PC-3 (cell line): ENCODE measurements around the gene SCD5.

Source experiments
- EZH2 ChIP-seq: fragments of 300-600 bp; sonication (generic); IDR thresholded peaks from one replicate; pipeline ENCODE4 v1.6.1; 2017; ENCODE audit warnings: antibody characterized with exemption, mild to moderate bottlenecking, low read length; ENCODE audit not compliant: unreplicated experiment
- EZH2phosphoT487 ChIP-seq: fragments of 300-600 bp; sonication (generic); IDR thresholded peaks from 2 replicates; pipeline ENCODE4 v1.6.1; 2018; ENCODE audit warnings: mild to moderate bottlenecking, antibody characterized with exemption, low read length, borderline replicate concordance
- TF ChIP-seq, protein P1 (sequence below): fragments of 300-600 bp; sonication (generic); conservative IDR thresholded peaks from 2 replicates; pipeline ENCODE4 v1.5.1; 2017; ENCODE audit warnings: antibody characterized with exemption, low read depth, mild to moderate bottlenecking, low read length

DNA sequence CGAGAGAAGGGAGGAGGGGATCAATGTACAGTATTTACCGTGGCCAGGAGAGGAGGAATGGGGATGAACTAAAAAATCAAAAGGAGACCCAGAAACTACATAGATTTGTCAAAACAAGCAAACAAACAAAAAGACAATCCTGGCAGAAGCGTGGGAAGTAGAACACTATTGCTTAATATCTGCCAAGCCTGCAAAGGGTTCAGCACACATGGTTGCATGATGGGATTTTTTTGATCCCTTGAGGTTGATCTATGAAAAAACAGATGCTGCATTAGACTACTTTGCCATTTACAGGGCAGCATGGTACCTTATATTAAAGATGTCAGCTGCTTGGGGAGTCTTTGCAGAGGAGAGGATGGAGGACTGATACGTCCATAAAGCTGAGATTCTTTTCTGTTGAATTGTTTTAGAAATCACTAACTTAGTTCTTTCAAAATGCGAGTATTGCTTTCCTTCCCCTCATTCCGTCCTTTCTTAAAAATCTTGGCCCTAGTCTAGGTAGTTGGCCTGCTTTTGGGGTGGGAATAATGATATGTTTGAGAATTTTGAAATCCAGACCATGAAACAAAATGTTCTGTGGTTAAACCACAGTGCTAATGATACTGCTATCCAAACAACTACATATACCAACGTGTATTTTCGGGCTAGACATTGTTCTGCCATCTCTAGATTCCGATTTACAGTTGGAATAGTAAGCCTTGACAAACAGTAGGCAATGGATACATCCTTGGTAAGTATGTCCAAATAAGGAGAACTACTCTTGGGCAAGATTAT is 197.2 kb downstream of the SCD5 start:
- TF ChIP-seq, protein P1, sequence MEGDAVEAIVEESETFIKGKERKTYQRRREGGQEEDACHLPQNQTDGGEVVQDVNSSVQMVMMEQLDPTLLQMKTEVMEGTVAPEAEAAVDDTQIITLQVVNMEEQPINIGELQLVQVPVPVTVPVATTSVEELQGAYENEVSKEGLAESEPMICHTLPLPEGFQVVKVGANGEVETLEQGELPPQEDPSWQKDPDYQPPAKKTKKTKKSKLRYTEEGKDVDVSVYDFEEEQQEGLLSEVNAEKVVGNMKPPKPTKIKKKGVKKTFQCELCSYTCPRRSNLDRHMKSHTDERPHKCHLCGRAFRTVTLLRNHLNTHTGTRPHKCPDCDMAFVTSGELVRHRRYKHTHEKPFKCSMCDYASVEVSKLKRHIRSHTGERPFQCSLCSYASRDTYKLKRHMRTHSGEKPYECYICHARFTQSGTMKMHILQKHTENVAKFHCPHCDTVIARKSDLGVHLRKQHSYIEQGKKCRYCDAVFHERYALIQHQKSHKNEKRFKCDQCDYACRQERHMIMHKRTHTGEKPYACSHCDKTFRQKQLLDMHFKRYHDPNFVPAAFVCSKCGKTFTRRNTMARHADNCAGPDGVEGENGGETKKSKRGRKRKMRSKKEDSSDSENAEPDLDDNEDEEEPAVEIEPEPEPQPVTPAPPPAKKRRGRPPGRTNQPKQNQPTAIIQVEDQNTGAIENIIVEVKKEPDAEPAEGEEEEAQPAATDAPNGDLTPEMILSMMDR: no peak
- TF ChIP-seq EZH2 (no peak), EZH2phosphoT487 (no peak)
